ENCODE data around the gene PCGF5.
"Not testable (repeated sequence)": the region's sequence is repeated elsewhere in the genome, so short reads cannot be mapped to it uniquely, and the experiment has no call there.

Gene PCGF5

DNA sequence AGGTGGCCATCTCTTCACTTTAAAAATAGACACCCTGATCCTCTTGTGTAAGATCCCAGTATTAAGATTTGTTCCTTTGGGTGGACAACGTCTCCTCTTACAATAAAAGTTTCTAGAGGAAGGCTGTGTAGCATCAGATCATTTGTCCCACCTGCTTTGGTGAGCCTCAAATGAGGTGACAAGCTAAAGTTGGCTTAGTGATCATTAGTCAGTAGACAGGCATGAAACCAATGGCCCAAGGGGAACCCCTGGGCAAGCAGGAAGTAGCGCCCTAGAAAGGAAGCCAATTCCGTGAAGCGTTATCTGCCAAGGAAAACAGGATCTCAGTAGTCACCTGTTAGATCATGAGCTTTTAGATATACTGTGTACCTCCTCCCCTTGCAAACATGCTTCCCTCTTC, 66.8 kb downstream of the PCGF5 start:
- H3K4me3 Mint-ChIP-seq: no peak overlapping the region
- no peak overlapping the region for H3K27ac Mint-ChIP-seq
- no peaks in the 10 kb centered on the region for H3K27me3 Mint-ChIP-seq
- H3K9me3 Mint-ChIP-seq: no peaks in the 10 kb centered on the region
- no peak for DNase-seq
- H3K36me3 Mint-ChIP-seq (ENCODE audit: low read depth): peaks cover 3% of the 10 kb centered on the region
- H3K4me1 Mint-ChIP-seq (ENCODE audit: low read depth): no peaks in the 10 kb centered on the region

DNA sequence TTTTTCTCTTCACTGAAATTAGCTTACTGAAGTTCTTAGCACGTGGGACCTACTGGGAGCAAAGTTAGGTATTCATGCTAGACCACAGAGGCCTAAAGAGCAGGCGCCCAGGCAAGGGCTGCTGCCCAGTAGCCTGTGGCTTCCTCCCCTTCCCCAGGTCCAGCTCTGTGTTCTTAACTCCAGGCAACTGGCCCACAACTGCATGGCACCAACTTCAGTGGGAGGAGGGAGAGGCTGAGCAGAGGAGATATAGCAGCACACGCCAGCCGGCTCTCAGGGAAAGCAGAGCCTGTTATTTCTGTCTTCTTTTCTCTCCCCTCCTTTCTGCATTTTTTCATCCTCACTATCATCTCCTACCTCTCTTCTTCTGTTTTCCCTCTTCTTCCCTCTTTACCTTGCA, 67.4 kb downstream of the PCGF5 start:
- no peaks in the 10 kb centered on the region for H3K36me3 Mint-ChIP-seq (ENCODE audit: low read depth)
- no peaks in the 10 kb centered on the region for H3K27me3 Mint-ChIP-seq
- no peak overlapping the region for H3K4me3 Mint-ChIP-seq
- no peaks in the 10 kb centered on the region for H3K4me1 Mint-ChIP-seq (ENCODE audit: low read depth)
- DNase-seq: no peak
- H3K27ac Mint-ChIP-seq: no peak overlapping the region
- H3K9me3 Mint-ChIP-seq: no peaks in the 10 kb centered on the region

DNA sequence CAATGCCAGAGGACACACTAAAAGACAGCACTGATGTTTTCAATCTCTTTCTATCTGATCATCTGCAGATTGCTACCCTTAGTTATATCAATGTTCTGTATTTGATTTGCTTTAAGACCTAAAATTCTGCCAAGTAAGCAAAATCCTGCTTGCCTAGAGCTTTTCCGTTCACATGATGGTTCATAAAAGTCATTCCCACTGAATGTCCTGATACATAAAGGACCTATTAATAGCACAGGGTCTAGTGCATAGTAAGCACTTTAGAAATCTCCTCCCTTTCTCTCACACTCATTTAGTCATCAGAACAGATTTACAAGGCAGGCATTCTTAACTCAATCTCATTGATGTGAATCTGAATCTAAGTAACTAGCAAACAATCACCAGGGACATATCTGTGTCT, 68.8 kb downstream of the PCGF5 start:
- Mint-ChIP-seq H3K4me1 (ENCODE audit: low read depth) (no peaks in the 10 kb centered on the region), H3K4me3 (no peak overlapping the region), H3K27me3 (no peaks in the 10 kb centered on the region), H3K27ac (no peak overlapping the region), H3K36me3 (ENCODE audit: low read depth) (no peaks in the 10 kb centered on the region), H3K9me3 (no peaks in the 10 kb centered on the region)
- no peak for DNase-seq

DNA sequence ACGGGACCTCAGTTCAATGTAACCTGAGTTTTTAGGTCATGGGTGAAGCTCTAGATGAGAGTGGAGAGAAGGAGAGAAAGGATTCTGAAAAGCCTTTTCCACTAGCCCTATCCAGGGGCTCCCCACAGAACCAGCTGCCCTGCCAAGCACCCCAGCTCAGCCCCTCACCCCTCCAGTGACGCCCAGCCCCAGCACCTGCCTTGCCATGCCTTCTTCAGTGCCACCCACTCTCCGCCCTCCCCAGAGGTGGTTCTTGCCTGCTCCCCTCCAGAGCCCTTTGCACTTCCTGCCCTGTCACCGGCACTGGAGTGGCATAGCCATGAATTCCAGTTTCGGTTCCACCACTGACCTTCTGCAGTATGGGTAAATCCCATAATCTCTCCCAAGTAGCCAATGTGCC, 70.1 kb downstream of the PCGF5 start:
- no peak for DNase-seq
- no peak overlapping the region for H3K27ac Mint-ChIP-seq
- no peaks in the 10 kb centered on the region for H3K9me3 Mint-ChIP-seq
- H3K4me3 Mint-ChIP-seq: no peak overlapping the region
- peaks cover 2% of the 10 kb centered on the region for H3K27me3 Mint-ChIP-seq
- H3K36me3 Mint-ChIP-seq (ENCODE audit: low read depth): no peaks in the 10 kb centered on the region
- H3K4me1 Mint-ChIP-seq (ENCODE audit: low read depth): no peaks in the 10 kb centered on the region

DNA sequence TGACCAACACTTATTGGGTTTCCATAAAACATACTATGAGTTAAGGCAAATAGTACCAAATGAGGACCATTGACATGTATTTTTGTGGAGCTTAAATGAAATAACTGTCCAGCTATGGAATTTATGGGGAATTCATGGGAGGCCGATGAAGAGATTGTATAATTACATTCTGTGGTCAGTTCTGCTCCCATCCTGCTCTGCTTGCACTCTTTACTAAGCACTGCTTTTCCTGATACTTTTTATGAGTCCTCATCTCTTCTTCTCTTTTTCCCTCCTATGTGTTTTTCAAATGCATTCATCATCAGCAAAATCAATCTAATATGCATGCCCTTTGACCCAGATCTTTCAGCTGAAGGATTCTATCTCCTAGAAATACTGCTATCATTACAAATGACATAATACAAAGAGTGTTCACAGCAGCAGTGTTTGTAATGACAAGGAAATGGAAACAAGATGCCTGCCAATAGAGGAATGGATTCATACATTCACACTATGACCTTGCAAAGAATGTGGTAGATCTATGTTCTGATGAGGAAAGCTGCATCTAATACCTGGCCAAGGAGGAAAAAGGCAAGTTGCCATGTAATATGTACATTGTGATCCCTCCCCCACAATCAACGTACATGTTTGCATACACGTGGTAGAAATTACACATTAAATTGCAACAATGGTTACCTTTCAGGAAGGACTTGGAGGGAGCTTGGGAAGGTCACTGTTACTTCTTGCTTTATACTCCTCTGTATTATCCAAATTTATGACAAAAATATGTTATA, 73.9 kb downstream of the PCGF5 start:
- H3K4me1 Mint-ChIP-seq (ENCODE audit: low read depth): peaks cover 9% of the 10 kb centered on the region
- H3K9me3 Mint-ChIP-seq: no peaks in the 10 kb centered on the region
- H3K27me3 Mint-ChIP-seq: peaks cover 12% of the 10 kb centered on the region
- H3K27ac Mint-ChIP-seq: no peak overlapping the region
- no peaks in the 10 kb centered on the region for H3K36me3 Mint-ChIP-seq (ENCODE audit: low read depth)
- no peak for DNase-seq
- no peak overlapping the region for H3K4me3 Mint-ChIP-seq

DNA sequence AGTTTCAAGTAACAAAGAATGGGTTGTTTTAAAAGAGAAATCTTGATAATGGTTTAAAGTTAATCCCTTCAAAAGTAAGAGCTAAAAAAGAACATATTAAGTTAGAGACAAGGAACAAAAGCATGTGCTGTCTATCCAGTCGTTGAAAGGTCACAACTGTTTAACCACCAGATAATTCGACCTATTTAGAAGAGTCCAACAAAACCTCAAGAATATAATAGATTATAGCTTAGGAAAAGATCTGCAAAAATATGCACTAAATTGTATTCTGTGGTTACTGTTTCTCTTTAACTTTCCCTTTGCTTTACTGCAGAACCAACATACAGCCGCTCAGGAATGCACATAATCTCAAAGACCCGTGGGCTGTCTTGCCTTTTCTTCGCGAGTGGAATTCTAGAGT, 74.9 kb downstream of the PCGF5 start:
- peaks cover 9% of the 10 kb centered on the region for H3K4me1 Mint-ChIP-seq (ENCODE audit: low read depth)
- H3K27ac Mint-ChIP-seq: no peak overlapping the region
- H3K9me3 Mint-ChIP-seq: no peaks in the 10 kb centered on the region
- H3K36me3 Mint-ChIP-seq (ENCODE audit: low read depth): no peaks in the 10 kb centered on the region
- peaks cover 12% of the 10 kb centered on the region for H3K27me3 Mint-ChIP-seq
- no peak overlapping the region for H3K4me3 Mint-ChIP-seq
- DNase-seq: no peak

DNA sequence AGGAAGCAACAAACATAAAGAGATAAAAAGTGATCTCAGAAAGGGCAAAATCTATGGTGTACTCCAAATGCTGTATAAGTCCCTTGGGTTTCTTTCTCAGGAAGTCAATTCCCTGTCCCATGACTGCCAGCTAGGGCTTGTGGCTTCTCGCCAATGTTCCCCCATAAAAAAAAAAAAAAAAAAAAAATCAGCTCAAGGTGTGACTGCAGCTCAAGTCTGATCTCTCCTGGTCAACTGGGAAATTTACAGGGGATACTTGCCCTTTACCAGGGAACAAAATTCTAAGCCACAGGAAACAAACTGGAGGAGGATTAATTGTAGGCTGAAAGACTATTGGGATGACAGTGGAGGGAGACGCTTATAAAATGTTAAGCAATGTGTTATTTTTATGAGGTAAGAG, 76.0 kb downstream of the PCGF5 start:
- Mint-ChIP-seq H3K4me1 (ENCODE audit: low read depth) (peaks cover 9% of the 10 kb centered on the region), H3K36me3 (ENCODE audit: low read depth) (no peaks in the 10 kb centered on the region), H3K4me3 (no peak overlapping the region), H3K27me3 (peaks cover 12% of the 10 kb centered on the region), H3K9me3 (no peaks in the 10 kb centered on the region), H3K27ac (no peak overlapping the region)
- no peak for DNase-seq

DNA sequence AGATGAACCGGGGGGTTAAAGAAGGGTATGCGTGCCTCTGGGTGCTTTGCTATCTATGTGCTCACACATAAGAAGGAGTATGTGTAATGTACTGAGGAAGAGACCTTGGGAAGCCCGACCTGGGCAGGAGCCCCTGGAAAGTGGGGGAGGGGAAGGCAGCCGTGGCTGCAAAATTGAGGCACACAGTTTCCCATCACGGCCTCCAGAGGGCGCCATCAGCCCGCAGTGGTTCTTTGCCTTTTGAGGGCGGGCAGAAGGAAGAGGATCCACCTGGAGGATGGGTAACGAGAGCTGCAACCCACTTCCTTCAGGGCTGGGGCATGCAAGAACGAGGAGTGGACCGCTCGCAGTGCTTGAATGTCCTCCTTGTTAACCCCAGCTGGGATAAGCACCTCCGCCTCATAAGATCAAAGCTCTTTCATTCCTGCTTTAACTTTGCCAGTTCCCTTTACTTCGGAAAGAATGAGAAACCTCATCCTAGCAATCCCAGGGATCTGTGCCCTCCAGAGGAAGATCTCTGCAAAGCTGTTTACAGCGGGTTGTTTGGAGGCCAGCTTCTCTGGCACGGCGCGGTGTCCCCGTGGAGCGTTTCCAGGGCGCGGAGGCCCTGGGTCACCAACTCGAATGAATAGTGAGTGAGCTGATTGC, 77.9 kb downstream of the PCGF5 start:
- no peak overlapping the region for H3K27ac Mint-ChIP-seq
- H3K4me3 Mint-ChIP-seq: peak overlapping the region; percentile 61
- H3K36me3 Mint-ChIP-seq (ENCODE audit: low read depth): no peaks in the 10 kb centered on the region
- no peaks in the 10 kb centered on the region for H3K9me3 Mint-ChIP-seq
- DNase-seq: peak; percentile 87
- H3K4me1 Mint-ChIP-seq (ENCODE audit: low read depth): peaks cover 9% of the 10 kb centered on the region
- H3K27me3 Mint-ChIP-seq: peaks cover 12% of the 10 kb centered on the region

DNA sequence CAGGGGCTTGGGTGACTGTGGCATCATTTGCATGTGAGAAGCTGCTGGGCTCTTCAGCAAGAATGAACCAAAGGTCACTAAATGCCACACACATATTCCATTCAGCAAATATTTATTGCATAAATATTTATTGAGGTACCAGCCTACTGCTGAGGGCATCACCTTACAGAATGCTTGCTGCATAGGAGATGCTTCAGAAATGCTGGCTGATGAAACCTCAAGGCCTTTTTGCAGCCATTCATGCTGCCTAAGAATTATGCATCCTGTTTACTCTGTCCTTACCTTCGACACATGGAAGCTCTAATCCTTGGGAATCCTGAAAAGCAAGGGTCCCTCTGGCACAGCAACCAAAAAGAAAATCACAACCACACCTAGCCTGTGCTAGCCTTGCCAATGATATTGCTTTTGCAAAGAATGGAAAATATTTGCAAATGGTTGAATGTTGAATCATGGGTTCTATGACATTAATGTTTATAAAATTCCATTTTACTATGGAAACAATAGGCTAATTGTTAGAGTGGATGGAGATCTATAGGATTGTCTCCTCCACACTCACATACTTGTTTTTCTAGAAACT, 79.6 kb downstream of the PCGF5 start:
- H3K4me1 Mint-ChIP-seq (ENCODE audit: low read depth): peaks cover 9% of the 10 kb centered on the region
- no peaks in the 10 kb centered on the region for H3K36me3 Mint-ChIP-seq (ENCODE audit: low read depth)
- H3K27ac Mint-ChIP-seq: no peak overlapping the region
- DNase-seq: no peak
- H3K9me3 Mint-ChIP-seq: no peaks in the 10 kb centered on the region
- peaks cover 12% of the 10 kb centered on the region for H3K27me3 Mint-ChIP-seq
- no peak overlapping the region for H3K4me3 Mint-ChIP-seq

DNA sequence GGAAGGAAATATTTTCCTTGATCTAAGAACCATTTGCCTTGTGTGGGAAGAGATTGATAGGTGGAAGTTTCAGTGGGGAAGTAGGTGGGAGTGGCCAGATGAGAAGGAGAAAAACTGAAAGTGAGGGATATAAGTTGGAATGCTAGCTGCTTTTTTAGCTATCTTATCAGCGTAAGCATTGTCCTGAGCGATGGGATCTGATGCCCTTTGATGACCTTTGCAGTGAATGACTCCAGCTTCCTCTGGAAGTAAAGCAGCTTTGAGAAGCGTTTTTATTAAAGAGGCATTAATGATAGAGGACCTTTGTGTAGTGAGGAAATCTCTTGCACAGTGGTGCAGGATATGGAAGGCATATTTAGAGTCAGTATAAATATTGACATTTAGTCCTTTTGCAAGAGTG, 82.5 kb downstream of the PCGF5 start:
- H3K27me3 Mint-ChIP-seq; H3K4me3 Mint-ChIP-seq; DNase-seq; H3K36me3 Mint-ChIP-seq (ENCODE audit: low read depth); H3K9me3 Mint-ChIP-seq; H3K27ac Mint-ChIP-seq; H3K4me1 Mint-ChIP-seq (ENCODE audit: low read depth): not testable (repeated sequence)

DNA sequence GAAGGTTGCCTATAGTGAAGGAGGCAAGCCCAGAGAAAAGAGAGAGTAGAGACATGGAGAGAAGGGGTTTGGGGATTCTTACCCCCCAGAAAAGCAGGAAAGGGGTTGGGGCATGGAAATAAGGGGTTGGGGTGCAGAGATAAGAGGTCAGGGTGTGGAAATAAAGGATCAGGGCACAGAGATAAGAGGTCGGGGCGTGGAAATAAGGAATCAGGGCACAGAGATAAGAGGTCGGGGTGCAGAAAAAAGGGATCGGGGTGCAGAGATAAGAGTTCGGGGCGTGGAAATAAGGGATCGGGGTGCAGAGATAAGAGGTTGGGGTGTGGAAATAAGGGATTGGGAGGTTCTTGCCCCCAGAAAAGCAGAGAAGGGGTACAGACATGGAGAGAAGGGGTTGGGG, 85.5 kb downstream of the PCGF5 start:
- not testable (repeated sequence) for H3K36me3 Mint-ChIP-seq (ENCODE audit: low read depth); H3K27ac Mint-ChIP-seq; H3K4me3 Mint-ChIP-seq; H3K4me1 Mint-ChIP-seq (ENCODE audit: low read depth); H3K27me3 Mint-ChIP-seq; DNase-seq; H3K9me3 Mint-ChIP-seq

DNA sequence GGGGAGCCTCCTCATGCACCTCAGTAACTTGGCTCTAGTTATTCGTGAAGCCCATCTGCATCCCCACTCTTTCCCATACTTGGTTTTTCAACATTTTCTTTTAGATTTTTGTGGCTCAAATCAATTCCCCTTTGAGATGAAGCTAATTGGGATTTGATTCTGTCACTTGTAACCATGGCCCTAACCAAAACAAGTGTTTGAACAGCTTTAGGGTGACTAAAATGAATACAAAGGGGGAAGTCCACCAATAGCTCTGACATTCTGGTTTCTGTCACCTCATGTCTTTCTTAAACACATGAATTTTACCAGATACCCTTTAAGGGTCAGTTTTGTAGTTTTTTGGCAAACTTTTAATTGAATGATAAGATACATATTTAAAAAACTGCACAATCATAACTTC, 87.0 kb downstream of the PCGF5 start:
- H3K36me3 Mint-ChIP-seq (ENCODE audit: low read depth): no peaks in the 10 kb centered on the region
- H3K27ac Mint-ChIP-seq: no peak overlapping the region
- no peak for DNase-seq
- peaks cover 9% of the 10 kb centered on the region for H3K27me3 Mint-ChIP-seq
- H3K9me3 Mint-ChIP-seq: no peaks in the 10 kb centered on the region
- H3K4me3 Mint-ChIP-seq: no peak overlapping the region
- no peaks in the 10 kb centered on the region for H3K4me1 Mint-ChIP-seq (ENCODE audit: low read depth)

DNA sequence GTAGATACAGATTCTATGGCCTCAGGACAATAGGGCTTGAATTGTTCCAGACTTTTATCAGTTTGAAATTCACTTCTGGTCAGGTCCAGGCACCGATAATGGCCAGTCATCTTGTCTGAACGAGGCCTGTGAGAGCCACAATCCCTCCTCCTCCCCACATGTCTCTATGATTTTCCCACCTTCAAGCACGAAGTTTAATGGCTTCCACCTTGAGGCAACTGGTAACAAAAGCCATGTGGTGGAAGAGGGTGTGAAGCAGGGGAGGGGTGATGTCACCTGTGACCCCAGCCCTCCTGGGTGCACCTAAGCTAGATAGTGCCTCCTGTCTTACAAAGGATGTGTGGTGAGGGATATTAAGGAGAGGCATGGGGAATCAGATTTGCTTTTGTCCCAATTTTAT, 89.2 kb downstream of the PCGF5 start:
- DNase-seq: no peak
- Mint-ChIP-seq H3K9me3 (no peaks in the 10 kb centered on the region), H3K4me1 (ENCODE audit: low read depth) (peaks cover 10% of the 10 kb centered on the region), H3K36me3 (ENCODE audit: low read depth) (no peaks in the 10 kb centered on the region), H3K27me3 (peaks cover 9% of the 10 kb centered on the region), H3K27ac (no peak overlapping the region), H3K4me3 (no peak overlapping the region)

DNA sequence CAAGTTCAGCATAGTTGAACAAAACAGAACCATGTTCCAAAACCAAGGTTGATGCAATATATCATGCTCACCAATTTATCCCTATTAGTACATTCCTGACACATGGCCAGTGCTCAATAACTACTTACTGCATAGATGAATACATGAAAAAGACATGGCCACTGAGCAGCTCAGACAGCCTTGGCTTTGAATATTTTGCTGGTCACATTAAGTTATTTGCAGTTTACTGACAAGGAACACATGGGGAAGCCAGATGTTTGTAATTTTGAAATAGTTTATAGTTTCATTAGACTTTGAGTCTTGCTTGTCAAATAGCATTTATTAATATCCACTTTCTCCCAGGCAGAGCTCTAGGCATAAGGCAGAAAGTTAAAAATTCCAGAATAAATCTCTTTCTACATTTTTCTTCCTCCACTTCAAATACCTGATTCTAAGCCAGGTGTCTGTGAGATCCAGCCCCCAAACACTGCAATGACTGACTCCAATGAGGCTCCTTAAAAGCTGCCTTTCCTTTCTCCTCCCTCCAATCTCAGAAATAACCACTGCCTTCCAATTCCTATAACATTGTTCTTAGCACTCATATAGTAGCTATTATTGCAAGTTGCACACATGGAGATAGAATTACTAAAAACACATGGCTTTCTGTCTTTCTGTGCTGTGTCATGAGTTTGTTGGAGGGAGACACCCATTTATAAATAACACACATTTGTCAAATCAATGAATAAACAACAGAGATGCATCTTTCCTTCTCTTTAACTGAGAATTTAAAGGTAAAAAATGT, 91.3 kb downstream of the PCGF5 start:
- H3K9me3 Mint-ChIP-seq: no peaks in the 10 kb centered on the region
- H3K27me3 Mint-ChIP-seq: peaks cover 9% of the 10 kb centered on the region
- H3K36me3 Mint-ChIP-seq (ENCODE audit: low read depth): no peaks in the 10 kb centered on the region
- DNase-seq: no peak
- H3K4me1 Mint-ChIP-seq (ENCODE audit: low read depth): peaks cover 10% of the 10 kb centered on the region
- H3K27ac Mint-ChIP-seq: no peak overlapping the region
- no peak overlapping the region for H3K4me3 Mint-ChIP-seq

DNA sequence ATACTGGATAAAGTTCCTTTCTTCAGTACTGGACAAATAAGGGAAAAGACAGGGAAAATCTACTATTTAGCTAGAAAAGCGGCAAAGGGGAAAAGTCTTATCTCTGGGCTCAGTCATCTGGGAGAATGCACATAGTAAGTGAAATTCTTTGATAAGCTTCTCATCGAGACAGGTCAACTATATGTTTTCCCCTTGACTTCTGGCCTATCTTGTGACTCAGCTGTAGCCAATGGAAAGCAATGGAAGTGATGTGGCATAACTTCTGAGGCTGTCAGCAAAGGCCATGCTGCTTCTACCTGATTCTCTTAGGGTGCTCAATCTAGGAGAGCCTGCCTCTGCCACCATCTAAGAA, 91.9 kb downstream of the PCGF5 start:
- peaks cover 10% of the 10 kb centered on the region for H3K4me1 Mint-ChIP-seq (ENCODE audit: low read depth)
- no peak overlapping the region for H3K27ac Mint-ChIP-seq
- H3K36me3 Mint-ChIP-seq (ENCODE audit: low read depth): no peaks in the 10 kb centered on the region
- no peak for DNase-seq
- no peak overlapping the region for H3K4me3 Mint-ChIP-seq
- peaks cover 9% of the 10 kb centered on the region for H3K27me3 Mint-ChIP-seq
- H3K9me3 Mint-ChIP-seq: no peaks in the 10 kb centered on the region

All from activated T-cell treated with anti-CD3 and anti-CD28 coated beads, Interleukin-2, amount 50 U/mL, for 24 hours (primary cell).